Astrocyte (in vitro differentiated cells and primary cell): ENCODE data around the gene NUP214. TPM values are rescaled to one million over a fixed set of nuclear protein-coding genes. Genes with fewer than 3 reads are reported as not detected.

Source experiments
- DNase-seq: peaks from one replicate; pipeline ENCODE4 v3.0.0-alpha.2; 2010; ENCODE audit warnings: low read depth
- FAIRE-seq: peaks from 2 replicates; lab custom pipeline; 2011; peaks lifted over from hg19 to GRCh38; lab: Jason Lieb, UNC
- H2AFZ ChIP-seq: 2 replicates; pipeline ENCODE4 v1.6.0; 2012; ENCODE audit warnings: low read depth, low read length, inconsistent platforms
- H3K27ac ChIP-seq: 2 replicates; pipeline ENCODE4 v1.5.1; 2011; ENCODE audit warnings: low read depth, low read length, inconsistent platforms
- H3K27me3 ChIP-seq: 2 replicates; pipeline ENCODE4 v1.6.0; 2011; ENCODE audit warnings: low read length, inconsistent platforms; ENCODE audit not compliant: insufficient read depth
- H3K36me3 ChIP-seq: 2 replicates; pipeline ENCODE4 v1.5.1; 2011; ENCODE audit warnings: low read length, inconsistent platforms; ENCODE audit not compliant: insufficient read depth
- H3K4me1 ChIP-seq: 2 replicates; pipeline ENCODE4 v1.5.1; 2011; ENCODE audit warnings: low read length, inconsistent platforms; ENCODE audit not compliant: insufficient read depth
- H3K4me2 ChIP-seq: 2 replicates; pipeline ENCODE4 v1.6.0; 2012; ENCODE audit warnings: low read length, inconsistent platforms
- H3K4me3 ChIP-seq: 2 replicates; pipeline ENCODE4 v1.5.1; 2011; ENCODE audit warnings: low read depth, mild to moderate bottlenecking, low read length, inconsistent platforms; ENCODE audit not compliant: insufficient read depth
- H3K79me2 ChIP-seq: 2 replicates; pipeline ENCODE4 v1.6.0; 2012; ENCODE audit warnings: mild to moderate bottlenecking, low read length, inconsistent platforms; ENCODE audit not compliant: insufficient read depth
- H3K9ac ChIP-seq: 2 replicates; pipeline ENCODE4 v1.6.0; 2012; ENCODE audit warnings: mild to moderate bottlenecking, low read length, inconsistent platforms
- H3K9me3 ChIP-seq: 2 replicates; pipeline ENCODE4 v1.5.1; 2012; ENCODE audit warnings: low read depth, mild to moderate bottlenecking, low read length, inconsistent platforms; ENCODE audit not compliant: insufficient read depth
- H4K20me1 ChIP-seq: 2 replicates; pipeline ENCODE4 v1.6.0; 2012; ENCODE audit warnings: low read length, inconsistent platforms; ENCODE audit not compliant: insufficient read depth
- H3K27ac Mint-ChIP-seq: one replicate; pipeline ENCODE4 v1.8.0; 2021; ENCODE audit warnings: mild to moderate bottlenecking, mixed read lengths; ENCODE audit not compliant: unreplicated experiment
- H3K27me3 Mint-ChIP-seq: one replicate; pipeline ENCODE4 v1.8.0; 2021; ENCODE audit warnings: low read depth, mixed read lengths; ENCODE audit not compliant: unreplicated experiment
- H3K36me3 Mint-ChIP-seq: one replicate; pipeline ENCODE4 v1.8.0; 2021; ENCODE audit warnings: low read depth, mixed read lengths; ENCODE audit not compliant: unreplicated experiment
- H3K4me1 Mint-ChIP-seq: one replicate; pipeline ENCODE4 v1.8.0; 2021; ENCODE audit warnings: low read depth, mixed read lengths; ENCODE audit not compliant: unreplicated experiment
- H3K4me3 Mint-ChIP-seq: one replicate; pipeline ENCODE4 v1.8.0; 2021; ENCODE audit warnings: mild to moderate bottlenecking, moderate library complexity, mixed read lengths; ENCODE audit not compliant: unreplicated experiment
- H3K9me3 Mint-ChIP-seq: one replicate; pipeline ENCODE4 v1.8.0; 2021; ENCODE audit warnings: mild to moderate bottlenecking, mixed read lengths; ENCODE audit not compliant: unreplicated experiment
- EZH2 ChIP-seq: IDR thresholded peaks from 2 replicates; pipeline ENCODE4 v1.6.1; 2012; ENCODE audit warnings: mild to moderate bottlenecking, low read length, inconsistent platforms; ENCODE audit not compliant: insufficient read depth
- total RNA-seq: library from RNA; stranded (reverse); gene quantifications from 2 replicates; pipeline ENCODE4 v1.2.1, GENCODE V29; 2021
- TF ChIP-seq, protein P1 (sequence below): IDR thresholded peaks from 2 replicates; pipeline ENCODE4 v1.5.1; 2011; ENCODE audit warnings: low read depth, mild to moderate bottlenecking, inconsistent platforms, low read length, moderate library complexity; ENCODE audit not compliant: insufficient read depth

NUP214 gene
- total RNA-seq, 1 donor from 2014 or later: 30.5 TPM

DNA sequence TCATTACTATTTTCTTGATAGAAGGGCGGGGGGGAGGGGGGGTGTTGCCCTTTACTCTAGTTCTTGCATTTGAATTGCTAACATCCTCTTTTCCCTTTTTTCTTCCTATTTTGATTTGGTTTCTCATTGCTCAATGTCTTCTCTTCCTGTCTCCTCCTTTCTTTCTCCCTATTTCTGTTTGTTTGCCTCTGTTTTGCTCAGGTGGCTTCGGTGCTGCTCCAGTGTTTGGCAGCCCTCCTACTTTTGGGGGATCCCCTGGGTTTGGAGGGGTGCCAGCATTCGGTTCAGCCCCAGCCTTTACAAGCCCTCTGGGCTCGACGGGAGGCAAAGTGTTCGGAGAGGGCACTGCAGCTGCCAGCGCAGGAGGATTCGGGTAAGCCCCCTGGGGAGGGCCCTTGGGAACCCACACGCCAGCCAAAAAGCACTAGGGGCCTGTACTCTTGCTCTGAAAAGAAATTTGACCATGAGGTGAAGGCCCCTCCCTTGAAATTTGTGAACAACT is 102.6 kb downstream of the NUP214 start:
- Mint-ChIP-seq H3K4me1 (peaks cover 3% of the 10 kb centered on the region), H3K4me3 (no peak overlapping the region), H3K27me3 (no peaks in the 10 kb centered on the region), H3K36me3 (peaks cover 21% of the 10 kb centered on the region), H3K9me3 (no peaks in the 10 kb centered on the region), H3K27ac (no peak overlapping the region)
- Histone ChIP-seq H2AFZ (no peak overlapping the region), H3K4me1 (peaks cover 17% of the 10 kb centered on the region), H4K20me1 (peaks cover 9% of the 10 kb centered on the region), H3K9ac (no peak overlapping the region), H3K27ac (no peak overlapping the region), H3K27me3 (no peaks in the 10 kb centered on the region), H3K4me3 (no peak overlapping the region), H3K9me3 (no peaks in the 10 kb centered on the region), H3K4me2 (no peak overlapping the region), H3K36me3 (peaks cover 14% of the 10 kb centered on the region), H3K79me2 (no peaks in the 10 kb centered on the region)
- FAIRE-seq (no peak), DNase-seq (no peak)
- no peak for TF ChIP-seq EZH2
- TF ChIP-seq, protein P1, sequence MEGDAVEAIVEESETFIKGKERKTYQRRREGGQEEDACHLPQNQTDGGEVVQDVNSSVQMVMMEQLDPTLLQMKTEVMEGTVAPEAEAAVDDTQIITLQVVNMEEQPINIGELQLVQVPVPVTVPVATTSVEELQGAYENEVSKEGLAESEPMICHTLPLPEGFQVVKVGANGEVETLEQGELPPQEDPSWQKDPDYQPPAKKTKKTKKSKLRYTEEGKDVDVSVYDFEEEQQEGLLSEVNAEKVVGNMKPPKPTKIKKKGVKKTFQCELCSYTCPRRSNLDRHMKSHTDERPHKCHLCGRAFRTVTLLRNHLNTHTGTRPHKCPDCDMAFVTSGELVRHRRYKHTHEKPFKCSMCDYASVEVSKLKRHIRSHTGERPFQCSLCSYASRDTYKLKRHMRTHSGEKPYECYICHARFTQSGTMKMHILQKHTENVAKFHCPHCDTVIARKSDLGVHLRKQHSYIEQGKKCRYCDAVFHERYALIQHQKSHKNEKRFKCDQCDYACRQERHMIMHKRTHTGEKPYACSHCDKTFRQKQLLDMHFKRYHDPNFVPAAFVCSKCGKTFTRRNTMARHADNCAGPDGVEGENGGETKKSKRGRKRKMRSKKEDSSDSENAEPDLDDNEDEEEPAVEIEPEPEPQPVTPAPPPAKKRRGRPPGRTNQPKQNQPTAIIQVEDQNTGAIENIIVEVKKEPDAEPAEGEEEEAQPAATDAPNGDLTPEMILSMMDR: no peak

DNA sequence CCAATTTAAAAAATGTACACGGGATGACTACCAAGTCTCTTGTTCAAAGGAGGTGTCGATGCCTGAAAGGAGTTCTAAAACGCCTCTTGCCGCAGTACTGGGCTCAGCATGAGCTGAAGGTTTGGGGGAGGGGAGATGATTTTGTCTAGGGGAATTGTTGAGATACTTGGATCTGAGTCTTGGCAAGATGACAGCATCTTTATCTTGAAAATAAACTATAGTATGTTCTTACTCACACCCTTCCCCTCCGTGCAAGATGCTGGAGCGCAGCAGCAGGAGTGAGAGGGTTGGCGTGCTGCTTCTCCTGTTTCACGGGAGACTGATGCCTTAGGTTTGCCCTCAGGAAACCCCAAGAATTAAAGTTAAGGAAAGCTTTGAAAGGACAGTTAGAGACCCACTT is 103.6 kb downstream of the NUP214 start:
- Histone ChIP-seq H3K9me3 (no peaks in the 10 kb centered on the region), H4K20me1 (peaks cover 9% of the 10 kb centered on the region), H3K4me3 (no peak overlapping the region), H3K79me2 (no peaks in the 10 kb centered on the region), H3K4me1 (peaks cover 17% of the 10 kb centered on the region), H3K36me3 (peaks cover 20% of the 10 kb centered on the region), H3K27me3 (no peaks in the 10 kb centered on the region), H3K9ac (no peak overlapping the region), H3K27ac (no peak overlapping the region), H3K4me2 (peak overlapping the region; percentile 37), H2AFZ (no peak overlapping the region)
- FAIRE-seq (no peak), DNase-seq (peak; percentile 73)
- TF ChIP-seq EZH2: no peak
- TF ChIP-seq, protein P1: no peak
- no peaks in the 10 kb centered on the region for H3K27me3 Mint-ChIP-seq
- no peak overlapping the region for H3K27ac Mint-ChIP-seq
- H3K4me3 Mint-ChIP-seq: no peak overlapping the region
- H3K9me3 Mint-ChIP-seq: no peaks in the 10 kb centered on the region
- peaks cover 3% of the 10 kb centered on the region for H3K4me1 Mint-ChIP-seq
- H3K36me3 Mint-ChIP-seq: peaks cover 28% of the 10 kb centered on the region

DNA sequence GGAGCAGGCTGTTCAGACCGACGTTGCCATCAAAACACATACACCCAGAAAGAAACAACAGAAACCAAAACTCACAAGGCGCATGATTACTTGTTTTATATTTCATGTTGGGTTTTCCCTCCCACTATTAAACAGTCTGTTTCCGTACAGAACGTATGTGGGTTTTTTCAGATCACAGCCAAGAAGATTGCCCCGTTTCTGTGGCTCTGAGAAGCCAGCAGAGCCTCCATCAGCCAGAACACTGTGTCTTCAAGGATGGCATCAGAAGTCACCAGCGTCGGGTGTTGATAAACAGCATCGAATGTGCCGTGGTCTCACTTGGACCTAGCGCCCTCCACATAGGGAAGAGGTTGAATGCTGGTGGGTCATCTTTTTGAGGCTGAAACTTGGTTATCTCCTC is 108.2 kb downstream of the NUP214 start:
- DNase-seq (no peak), FAIRE-seq (no peak)
- TF ChIP-seq, protein P1: no peak
- TF ChIP-seq EZH2: no peak
- no peak overlapping the region for H3K9ac ChIP-seq
- Mint-ChIP-seq H3K27ac (no peak overlapping the region), H3K9me3 (no peaks in the 10 kb centered on the region), H3K4me1 (peaks cover 11% of the 10 kb centered on the region), H3K36me3 (peaks cover 31% of the 10 kb centered on the region), H3K27me3 (no peaks in the 10 kb centered on the region), H3K4me3 (peak overlapping the region; percentile 60)
- peaks cover 3% of the 10 kb centered on the region for H4K20me1 ChIP-seq
- no peaks in the 10 kb centered on the region for H3K79me2 ChIP-seq
- no peak overlapping the region for H3K4me3 ChIP-seq
- no peak overlapping the region for H2AFZ ChIP-seq
- H3K9me3 ChIP-seq: no peaks in the 10 kb centered on the region
- H3K4me2 ChIP-seq: no peak overlapping the region
- peaks cover 25% of the 10 kb centered on the region for H3K4me1 ChIP-seq
- no peak overlapping the region for H3K27ac ChIP-seq
- no peaks in the 10 kb centered on the region for H3K27me3 ChIP-seq
- peaks cover 29% of the 10 kb centered on the region for H3K36me3 ChIP-seq
